Fibroblast of skin of left biceps (primary cell): ENCODE results near the gene FALEC.

ENCODE experiments used
- DNase-seq, 2 experiments: peaks; one replicate each; pipeline ENCODE4 v3.0.0-alpha.2; 2013; ENCODE audit warnings: low read depth in 2 of 2

FALEC gene

DNA sequence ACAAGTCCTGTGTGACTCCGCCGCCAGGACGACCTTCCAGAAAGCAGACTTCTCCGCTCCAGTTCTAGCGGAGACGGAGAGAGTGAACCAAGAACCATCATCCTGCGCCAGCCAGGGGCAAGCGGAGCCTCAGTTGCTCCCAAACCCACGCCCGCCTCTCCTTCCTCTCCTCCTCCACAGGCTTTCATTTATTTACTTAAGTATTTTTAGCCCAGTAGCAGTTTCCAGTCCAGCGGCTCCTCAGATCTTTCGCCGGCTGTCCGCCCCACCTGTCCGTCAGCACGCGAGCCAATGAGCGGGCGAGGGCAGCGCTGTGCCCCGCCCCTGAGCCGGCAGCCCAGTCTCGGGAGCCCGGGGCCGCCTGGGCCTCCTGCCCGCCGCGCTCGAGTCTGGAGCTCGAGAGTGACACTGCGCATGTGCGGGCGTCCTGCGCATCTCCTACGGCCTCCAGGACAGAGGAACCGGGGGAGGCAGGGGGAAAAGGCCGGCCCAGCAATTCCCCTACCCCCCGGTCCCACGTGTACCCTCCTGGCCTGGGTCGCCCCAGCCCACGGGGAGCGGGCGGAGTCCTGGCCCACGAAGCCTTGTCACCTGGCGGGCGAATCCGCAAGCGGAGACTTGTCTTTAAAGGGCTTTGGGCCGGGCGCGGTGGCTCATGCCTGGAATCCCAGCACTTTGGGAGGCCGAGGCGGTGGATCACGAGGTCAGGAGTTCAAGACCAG lies at the start of gene FALEC:
FALEC (plus strand) TSS at position 425 of the 722 bp plus-strand sequence.
- DNase-seq, result peak; percentile 88 to 91

DNA sequence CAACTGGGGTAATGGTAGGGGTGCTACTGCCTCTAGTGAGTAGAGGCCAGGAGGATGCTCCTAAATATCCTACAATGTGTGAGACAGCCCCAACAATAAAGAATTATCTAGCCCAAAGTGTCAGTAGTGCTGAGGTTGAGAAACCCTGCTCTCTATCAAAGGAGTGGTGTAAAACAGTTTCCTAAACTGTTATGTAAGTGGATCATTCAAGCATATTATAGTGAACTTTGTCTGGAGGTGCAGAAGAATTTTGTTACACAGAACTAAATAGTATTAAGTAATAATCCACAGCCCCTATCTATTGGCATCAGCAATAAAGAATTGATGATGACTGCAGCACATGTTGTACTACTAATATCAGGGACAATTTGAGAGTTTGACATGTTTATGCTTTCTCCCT lies 48.6 kb upstream of the FALEC start:
- no peak for DNase-seq

DNA sequence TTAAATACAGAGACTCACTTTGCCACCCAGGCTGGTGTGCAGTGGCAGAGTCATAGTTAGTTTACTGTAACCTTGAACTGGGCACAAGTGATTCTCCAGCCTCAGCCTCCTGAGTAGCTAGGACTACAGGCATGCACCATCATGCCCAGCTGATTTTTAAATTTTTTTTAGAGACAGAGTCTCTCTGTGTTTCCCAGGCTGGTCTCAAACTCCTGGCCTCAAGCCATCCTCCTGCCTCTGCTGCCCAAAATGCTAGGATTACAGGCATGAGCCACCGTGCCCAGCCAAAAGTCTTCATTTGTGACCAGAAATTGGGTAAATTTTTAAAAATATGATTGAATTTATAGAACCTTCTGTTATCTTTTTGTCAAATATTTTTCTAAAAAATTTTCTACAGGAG lies 46.3 kb upstream of the FALEC start:
- no peak for DNase-seq

GRCh38 chr1:150472601-150473200 lies 42.9 kb upstream of the FALEC start:
- DNase-seq, result no peak

- no peak for DNase-seq
Observed at GRCh38 chr1:150473659-150474058, 41.9 kb upstream of the FALEC start.

DNA sequence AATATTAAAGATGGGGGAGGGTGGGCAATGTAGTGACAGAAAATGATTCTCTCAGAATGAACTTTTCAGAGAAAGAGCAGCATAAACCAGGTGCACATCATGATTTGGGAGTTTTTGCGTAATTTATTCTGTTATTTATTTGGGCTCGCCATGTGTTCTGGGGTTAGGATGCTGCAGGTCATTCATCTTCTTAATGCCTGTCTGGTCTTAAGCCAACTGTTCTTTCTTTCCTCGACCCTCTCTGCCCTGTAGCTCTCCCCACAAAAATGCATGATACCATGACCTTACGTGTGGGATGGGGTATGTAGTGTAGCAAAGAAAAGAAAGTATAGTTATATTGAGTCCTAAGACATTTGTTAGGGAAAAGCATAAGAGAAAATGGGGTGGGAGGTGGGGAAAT lies 40.7 kb upstream of the FALEC start:
- DNase-seq, result no peak

GRCh38 chr1:150476754-150477153 lies 38.8 kb upstream of the FALEC start:
- no peak for DNase-seq

- no peak for DNase-seq
Observed at GRCh38 chr1:150477320-150477719, 38.2 kb upstream of the FALEC start.

GRCh38 chr1:150477733-150478132 lies 37.8 kb upstream of the FALEC start:
- no peak for DNase-seq

- DNase-seq, result no peak
Observed at GRCh38 chr1:150479370-150479769, 36.2 kb upstream of the FALEC start.

- no peak for DNase-seq
Observed at GRCh38 chr1:150479927-150480352, 35.6 kb upstream of the FALEC start.

DNA sequence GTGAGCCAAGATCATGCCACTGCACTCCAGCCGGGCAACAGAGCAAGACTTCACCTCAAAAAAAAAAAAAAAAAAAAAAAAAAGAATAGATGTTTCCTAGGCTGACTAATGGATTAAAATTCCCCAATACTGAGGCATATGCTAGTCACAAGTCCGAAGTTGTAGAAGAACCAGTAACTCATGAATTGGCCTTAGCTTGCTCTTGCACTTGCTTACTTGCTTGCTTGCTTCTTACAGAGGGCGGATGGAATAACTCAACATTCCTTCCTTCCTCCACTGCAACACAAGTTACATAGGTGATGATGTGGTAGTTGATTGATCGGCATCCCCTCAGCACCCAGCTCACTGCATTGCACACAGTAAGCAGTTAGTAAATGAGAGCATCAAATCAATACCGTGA lies 31.1 kb upstream of the FALEC start:
- no peak for DNase-seq

DNA sequence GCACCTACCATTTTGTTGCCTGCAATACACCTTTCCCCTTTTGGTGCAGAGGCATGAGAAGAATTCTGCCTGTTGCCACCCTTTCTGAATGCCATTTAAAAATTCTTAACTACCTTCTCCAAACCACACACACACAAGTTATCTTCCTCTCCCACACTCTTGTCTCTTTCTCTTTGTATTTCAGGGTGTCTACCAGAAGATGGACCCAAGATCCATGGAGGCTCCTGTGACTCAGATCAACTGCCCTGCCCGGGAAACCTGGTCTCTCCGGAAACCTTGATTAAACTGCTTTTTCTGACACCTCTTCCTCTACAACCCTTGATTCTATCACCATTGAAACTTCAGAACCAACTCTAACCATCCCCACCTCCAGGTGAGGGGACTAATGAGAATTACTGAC lies 30.7 kb upstream of the FALEC start:
- DNase-seq, result no peak

GRCh38 chr1:150486966-150487762 lies 28.4 kb upstream of the FALEC start, which contains the start of gene TARS2:
Gene TARS2 (plus strand): TSS chr1:150487419. CDS start chr1:150487451, 32 bp downstream.
- DNase-seq, result peak; percentile 98 to 99

- no peak for DNase-seq
Observed at GRCh38 chr1:150487763-150488115, 27.8 kb upstream of the FALEC start.

DNA sequence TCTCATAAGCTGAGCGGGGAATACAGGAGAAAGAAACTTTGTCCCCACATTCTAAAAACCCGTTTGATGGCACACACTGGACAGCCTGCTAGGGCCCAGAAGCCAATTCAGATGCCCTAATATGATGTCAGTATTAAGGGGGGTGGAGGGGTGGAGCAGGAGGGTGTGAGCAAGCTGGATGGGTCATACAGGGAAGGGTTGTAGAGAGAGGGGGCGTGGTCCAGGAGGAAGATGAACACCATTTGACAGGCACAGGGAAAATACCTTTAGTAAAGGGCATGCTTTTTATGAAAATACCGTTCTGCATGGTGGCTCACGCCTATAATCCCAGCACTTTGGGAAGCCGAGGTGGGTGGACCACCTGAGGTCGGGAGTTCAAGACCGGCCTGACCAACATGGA lies 22.4 kb upstream of the FALEC start:
- DNase-seq, result no peak

DNA sequence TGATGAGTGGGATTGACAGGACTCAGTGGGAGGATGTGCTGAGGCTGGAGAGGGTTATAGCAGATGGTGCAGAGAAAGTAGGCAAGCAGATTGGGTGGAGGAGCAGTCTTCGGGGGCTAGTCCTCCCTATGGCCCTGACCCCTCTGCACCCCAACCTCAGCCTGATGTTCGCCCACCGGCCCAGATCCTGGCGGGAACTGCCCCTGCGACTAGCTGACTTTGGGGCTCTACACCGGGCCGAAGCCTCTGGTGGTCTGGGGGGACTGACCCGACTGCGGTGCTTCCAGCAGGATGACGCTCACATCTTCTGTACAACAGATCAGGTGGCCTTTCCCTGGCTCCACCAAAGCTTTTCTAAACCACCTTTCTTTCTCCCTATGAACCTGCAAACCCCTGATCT lies 17.2 kb upstream of the FALEC start:
- DNase-seq, result no peak

GRCh38 chr1:150505431-150505830 lies 10.1 kb upstream of the FALEC start:
- DNase-seq, result no peak

DNA sequence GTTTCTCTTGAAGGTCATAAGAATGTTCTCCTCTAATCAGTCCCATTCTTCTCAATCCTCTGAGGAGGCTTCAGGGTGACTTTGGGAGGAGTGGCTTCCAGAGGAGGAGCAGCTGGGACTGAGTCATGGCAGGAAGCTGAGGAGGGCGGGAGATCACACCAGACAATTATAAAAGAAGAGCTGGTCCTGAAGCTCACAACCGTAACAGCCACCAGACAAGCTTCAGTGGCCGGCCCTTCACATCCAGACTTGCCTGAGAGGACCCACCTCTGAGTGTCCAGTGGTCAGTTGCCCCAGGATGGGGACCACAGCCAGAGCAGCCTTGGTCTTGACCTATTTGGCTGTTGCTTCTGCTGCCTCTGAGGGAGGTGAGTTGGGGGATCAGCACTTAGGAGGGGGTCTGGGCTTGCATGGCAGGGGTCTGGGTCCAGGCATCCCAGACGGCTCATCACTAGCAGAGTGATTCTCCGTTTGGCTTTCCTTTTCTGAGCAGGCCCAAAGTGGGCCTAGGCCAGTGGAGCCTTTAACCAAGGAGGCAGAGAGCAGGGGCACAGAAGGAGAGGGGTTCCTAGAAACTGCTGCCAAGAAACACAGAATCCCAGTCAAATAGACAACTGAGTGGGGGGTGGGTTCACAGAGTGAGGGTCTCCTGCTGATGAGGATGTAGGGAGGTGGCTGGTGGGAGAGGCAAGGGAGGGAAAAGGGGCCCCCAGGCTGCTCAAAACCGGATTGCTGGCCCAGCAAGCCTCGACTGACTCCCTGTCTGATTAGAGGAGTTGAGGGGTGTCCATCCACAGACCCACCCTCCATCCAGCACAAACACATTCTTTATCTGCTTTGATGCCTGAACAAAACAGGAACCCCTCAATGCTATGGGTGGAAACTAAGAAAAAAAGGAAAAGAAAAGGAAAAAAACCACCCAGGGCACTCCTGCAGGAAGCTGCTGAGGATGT lies 7.4 kb upstream of the FALEC start, which contains the start of gene ECM1:
ECM1 (plus strand) TSS at position 198 of the 953 bp plus-strand sequence; CDS start at position 299, 101 bp downstream.
- DNase-seq, result no peak

GRCh38 chr1:150508982-150509381 lies 6.6 kb upstream of the FALEC start:
- DNase-seq, result no peak

- DNase-seq, result no peak
Observed at GRCh38 chr1:150511551-150511950, 4.0 kb upstream of the FALEC start.
